ENCODE data around the gene TRIM44. TPM values are rescaled to one million over a fixed set of nuclear protein-coding genes. Genes with fewer than 3 reads are reported as not detected.

Gene TRIM44
- total and polyA plus RNA-seq, 10 of the 15 experiments (the other 5 are each of a cell fraction or from before 2014, with no cell fraction given) = 6.7 to 93.0 (median 27.6) TPM

- TF ChIP-seq MEF2B (IDR thresholded peaks at IDR 0.05; ENCODE audit: partially characterized antibody, poor library complexity, severe bottlenecking) (peak; percentile 77), ZNF622 (IDR thresholded peaks at IDR 0.05) (no peak), JUND (IDR thresholded peaks at IDR 0.05; ENCODE audit: low read depth, low read length) (peak; percentile 43; the same call in 1 of the 2 replicates), NBN (IDR thresholded peaks at IDR 0.05) (peak; percentile 25; the same call in 1 of the 2 replicates), RAD21 (IDR thresholded peaks at IDR 0.05; ENCODE audit: insufficient read depth, low read depth, low read length) (peak; percentile 13; the same call in 1 of the 2 replicates), SRF (IDR thresholded peaks at IDR 0.05; ENCODE audit: low read depth in 2 of 2, low read length in 2 of 2) (no peak), IRF4 (IDR thresholded peaks at IDR 0.05; ENCODE audit: low read depth, low read length) (peak; percentile 78), CBX5 (IDR thresholded peaks at IDR 0.05; ENCODE audit: low read depth) (0 out of 2 replicates have a peak, but pooled peaks have one; percentile 40), PKNOX1 (IDR thresholded peaks at IDR 0.05) (peak; percentile 72), NKRF (conservative IDR thresholded peaks at IDR 0.05) (no peak), BHLHE40 (IDR thresholded peaks at IDR 0.05; ENCODE audit: borderline replicate concordance in 1 of 2, low read depth in 2 of 2, low read length in 1 of 2) (peak in 1 of 2 experiments; percentile 47; a peak in 1 of 4 replicates), EP300 (IDR thresholded peaks at IDR 0.05; ENCODE audit: borderline replicate concordance in 1 of 2, control insufficient read depth in 1 of 2, low read depth in 2 of 2, low read length in 2 of 2) (peak; percentile 47 to 55; a peak in 2 of 4 replicates), YBX1 (IDR thresholded peaks at IDR 0.05) (no peak), RELA (IDR thresholded peaks at IDR 0.05; ENCODE audit: borderline replicate concordance, partially characterized antibody) (no peak), KLF5 (IDR thresholded peaks at IDR 0.05; ENCODE audit: partially characterized antibody) (no peak), IKZF1 (conservative IDR thresholded peaks at IDR 0.05) (peak; percentile 48), E2F8 (IDR thresholded peaks at IDR 0.05; ENCODE audit: low read depth, partially characterized antibody) (no peak), STAT3 (IDR thresholded peaks at IDR 0.05; ENCODE audit: low read depth, low read length) (0 out of 2 replicates have a peak, but pooled peaks have one; percentile 26), FOXM1 (IDR thresholded peaks at IDR 0.05; ENCODE audit: low read depth, low read length) (peak; percentile 48; the same call in 1 of the 2 replicates), NFYB (IDR thresholded peaks at IDR 0.05; ENCODE audit: insufficient read depth, low read depth, low read length) (no peak), CEBPB (IDR thresholded peaks at IDR 0.05; ENCODE audit: borderline replicate concordance in 1 of 2, low read depth in 2 of 2, low read length in 2 of 2) (no peak), DPF2 (IDR thresholded peaks at IDR 0.05) (peak; percentile 35; the same call in 1 of the 2 replicates), SIN3A (IDR thresholded peaks at IDR 0.05; ENCODE audit: low read depth, low read length) (0 out of 2 replicates have a peak, but pooled peaks have one; percentile 37), HDAC2 (IDR thresholded peaks at IDR 0.05) (no peak)
These were observed 52.5 kb downstream of the TRIM44 start (continued) for GRCh38 chr11:35714882-35715627.
